K562 (cell line): ENCODE measurements around the gene RGMA. TPM values are rescaled to one million over a fixed set of nuclear protein-coding genes. Genes with fewer than 3 reads are reported as not detected.

Experiments
- ATAC-seq: fragments of 200-7000 bp; cut with Tn5 transposase; 3 replicates; pipeline ENCODE4 v1.9.1; 2020; ENCODE audit warnings: moderate library complexity
- BruUV-seq: library from RNA; stranded (reverse); fragments of 400-500 nt; replicated peaks from 2 replicates; lab custom pipeline; 2021; lab: Mats Ljungman, UMichigan
- CTCF ChIA-PET: fragments of 300-600 bp; formaldehyde crosslinking; extraction: SDS; loops from one replicate; lab custom pipeline; 2021; ENCODE audit warnings: low intra/inter-chr PET ratio; lab: Yijun Ruan, JAX
- POLR2A ChIA-PET: fragments of 300-600, 350-650 bp; sonication (Branson Sonifier 250); formaldehyde crosslinking; extraction: SDS; loops from one replicate; lab custom pipeline; 2021; ENCODE audit warnings: antibody characterized with exemption, inconsistent platforms; lab: Yijun Ruan, JAX
- DNase-seq, 4 experiments: peaks; one replicate each; pipeline versions ENCODE4 v3.0.0 to v3.0.0-alpha.2; 2011 to 2018; ENCODE audit warnings: low spot score in 3 of 4, mixed read lengths in 3 of 4; ENCODE audit errors: extremely low read depth in 1 of 4
- FAIRE-seq: peaks from 2 replicates; lab custom pipeline; 2011; peaks lifted over from hg19 to GRCh38; lab: Jason Lieb, UNC
- H2AFZ ChIP-seq: 2 replicates; pipeline ENCODE4 v1.6.0; 2011; ENCODE audit warnings: low read depth, low read length, control low read depth, inconsistent platforms
- H3K27ac ChIP-seq: fragments of 200-600 bp; 3 replicates; pipeline ENCODE4 v1.8.0; 2011; ENCODE audit warnings: low read depth, mild to moderate bottlenecking, control low read depth, inconsistent platforms, low read length, moderate library complexity, mixed read lengths; ENCODE audit errors: extremely low read depth
- H3K27me3 ChIP-seq, 2 experiments: fragments of 300-600 bp in 1 of 2; 2 replicates in 1 of 2; 3 replicates in 1 of 2; pipeline versions ENCODE4 v1.6.0 to v1.8.0; 2011; ENCODE audit warnings: inconsistent platforms in 2 of 2, low read length in 2 of 2, mild to moderate bottlenecking in 1 of 2, mixed read lengths in 1 of 2, moderate library complexity in 1 of 2; ENCODE audit not compliant: control insufficient read depth in 2 of 2, insufficient read depth in 2 of 2
- H3K36me3 ChIP-seq: fragments of 300-600 bp; 3 replicates; pipeline ENCODE4 v1.8.0; 2011; ENCODE audit warnings: mild to moderate bottlenecking, low read length, inconsistent platforms; ENCODE audit not compliant: control insufficient read depth, insufficient read depth
- H3K4me1 ChIP-seq, 2 experiments: fragments of 200-600 bp in 1 of 2; replicated peaks in 1 of 2; 2 replicates in 1 of 2; 3 replicates in 1 of 2; pipeline versions ENCODE4 v1.5.1 to v1.8.0; 2011; ENCODE audit warnings: inconsistent platforms in 2 of 2, low read length in 2 of 2, mild to moderate bottlenecking in 1 of 2, mixed read lengths in 1 of 2, moderate library complexity in 1 of 2; ENCODE audit not compliant: control insufficient read depth in 2 of 2, insufficient read depth in 2 of 2
- H3K4me2 ChIP-seq: 2 replicates; pipeline ENCODE4 v1.6.1; 2011; ENCODE audit warnings: low read length, control low read depth, inconsistent platforms, mixed read lengths; ENCODE audit not compliant: insufficient read depth
- H3K4me3 ChIP-seq: fragments of 200-600 bp; sonication (generic), shearing (Covaris generic); 2 replicates; pipeline ENCODE4 v1.5.1; 2016; ENCODE audit warnings: control low read depth, inconsistent platforms
- H3K79me2 ChIP-seq: fragments of 200-600 bp; 3 replicates; pipeline ENCODE4 v1.8.0; 2011; ENCODE audit warnings: low read length, inconsistent platforms; ENCODE audit not compliant: control insufficient read depth, insufficient read depth
- H3K9ac ChIP-seq, 2 experiments: 2 replicates each; pipeline versions ENCODE4 v1.6.0 to v1.6.1; 2011; ENCODE audit warnings: low read depth in 2 of 2, low read length in 2 of 2, control low read depth in 1 of 2, inconsistent platforms in 1 of 2, mild to moderate bottlenecking in 1 of 2, mixed read lengths in 1 of 2; ENCODE audit not compliant: insufficient read depth in 1 of 2
- H3K9me1 ChIP-seq: one replicate; pipeline ENCODE4 v1.6.0; 2011; ENCODE audit warnings: inconsistent platforms, mild to moderate bottlenecking, low read length, moderate library complexity; ENCODE audit not compliant: control insufficient read depth, insufficient read depth
- H3K9me3 ChIP-seq: replicated peaks from 2 replicates; pipeline ENCODE4 v1.5.1; 2011; ENCODE audit warnings: low read depth, low read length, inconsistent platforms; ENCODE audit not compliant: control insufficient read depth, insufficient read depth
- H4K20me1 ChIP-seq: replicated peaks from 2 replicates; pipeline ENCODE4 v1.6.1; 2011; ENCODE audit warnings: low read length, inconsistent platforms, mixed read lengths; ENCODE audit not compliant: control insufficient read depth, insufficient read depth
- KDM2B ChIP-seq: fragments of 250-450 bp; sonication (Bioruptor Pico); IDR thresholded peaks from 2 replicates; pipeline ENCODE4 v1.8.0; 2021; ENCODE audit warnings: mild to moderate bottlenecking, moderate library complexity
- PCBP1 ChIP-seq: fragments of 200-400 bp; formaldehyde crosslinking; IDR thresholded peaks from 2 replicates; pipeline ENCODE4 v1.6.1; 2018; ENCODE audit warnings: mild to moderate bottlenecking, low read depth, low read length; ENCODE audit not compliant: poor library complexity, severe bottlenecking
- RREB1 ChIP-seq: fragments of 250-450 bp; sonication (Bioruptor Pico); IDR thresholded peaks from 2 replicates; pipeline ENCODE4 v1.4.0; 2020
- SAP30 ChIP-seq: fragments of 200-600 bp; sonication (generic); IDR thresholded peaks from 2 replicates; pipeline ENCODE4 v1.6.1; 2012; ENCODE audit warnings: borderline replicate concordance, low read depth, mild to moderate bottlenecking, moderate library complexity, low read length, control low read depth, inconsistent platforms; ENCODE audit not compliant: insufficient read depth, poor library complexity, severe bottlenecking
- SMARCB1 ChIP-seq: IDR thresholded peaks from 2 replicates; pipeline ENCODE4 v1.6.1; 2011; ENCODE audit warnings: improper control_type of control experiment, low read depth; ENCODE audit not compliant: insufficient read length
- ZBTB8A ChIP-seq: fragments of 450-650 bp; IDR thresholded peaks from 2 replicates; pipeline ENCODE4 v1.6.1; 2018; ENCODE audit warnings: mild to moderate bottlenecking, moderate library complexity; ENCODE audit not compliant: partially characterized antibody
- WGBS: fragments of 100-300 bp; shearing (Covaris generic); methylation state at CpG from one replicate; pipeline ENCODE4 v1.1.6; 2016; ENCODE audit warnings: low coverage, mixed read lengths; ENCODE audit not compliant: insufficient coverage; ENCODE audit errors: missing lambda C conversion rate; 5-methylcytosine and 5-hydroxymethylcytosine counted together
- in situ Hi-C: fragments of 300-500 bp; cut with MboI; formaldehyde crosslinking; loops from 4 replicates; pipeline ENCODE4 v1.15.0; 2018; ENCODE audit warnings: inconsistent platforms, mixed read lengths
- intact Hi-C: fragments of 100-400 bp; cut with micrococcal nuclease; formaldehyde crosslinking; loops from 2 replicates; pipeline ENCODE4 v1.14.2; 2022
- polyA plus RNA-seq, 8 experiments: library from polyadenylated mRNA; depleted of rRNA in 4 of 8; stranded (reverse) in 5 of 8; unstranded in 3 of 8; fragments of >200 nt; fragmentation: Nextera tagmentation in 2 of 8; fragmentation: Illumina TruSeq in 1 of 8; extraction: Ambion mirVana in 2 of 8; extraction: Trizol in 1 of 8; gene quantifications; 2 replicates each; pipeline versions ENCODE4 v1.2.1 to v1.2.3, GENCODE V29; 2011 to 2014; ENCODE audit warnings: inconsistent platforms in 1 of 8, missing spikeins in 1 of 8
- total RNA-seq, 7 experiments: library from RNA; depleted of rRNA in 6 of 7; stranded (reverse); fragments of >200 nt in 6 of 7; fragmentation: Illumina TruSeq in 2 of 7; extraction: Trizol in 2 of 7; gene quantifications; 2 replicates each; pipeline versions ENCODE4 v1.2.1 to v1.2.3, GENCODE V29; 2011 to 2021; ENCODE audit warnings: low replicate concordance in 1 of 7
- TF ChIP-seq, protein P1 (sequence below): fragments of 450-650 bp; formaldehyde crosslinking; IDR thresholded peaks from 2 replicates; pipeline ENCODE4 v1.4.0; 2020; ENCODE audit warnings: mild to moderate bottlenecking

The RGMA gene
- total and polyA plus RNA-seq, 9 of the 15 experiments (the other 6 are each of a cell fraction or from before 2014, with no cell fraction given), result 0.03 to 0.05 (median 0.03) TPM; not detected in 6

- no peak for TF ChIP-seq RREB1
Measured at GRCh38 chr15:93030430-93031102, 58.4 kb downstream of the RGMA start (continued).

GRCh38 chr15:93029836-93030429, 59.1 kb downstream of the RGMA start:
- peak; percentile 2; the same call in 1 of the 3 replicates for ATAC-seq

More at GRCh38 chr15:93029836-93030429, 59.1 kb downstream of the RGMA start:
- Histone ChIP-seq H3K4me2 (no peak overlapping the region), H2AFZ (no peak overlapping the region), H4K20me1 (peaks cover 16% of the 10 kb centered on the region), H3K27me3 (no peaks in the 10 kb centered on the region), H3K27ac (no peak overlapping the region), H3K9me3 (no peaks in the 10 kb centered on the region), H3K4me1 (peaks cover 0 to 20% of the 10 kb centered on the region in 2 experiments; a peak in 2 of 5 replicates), H3K36me3 (peaks cover 30% of the 10 kb centered on the region; the same call in 2 of the 3 replicates), H3K4me3 (no peak overlapping the region), H3K9ac (peak overlapping the region in 1 of 2 experiments; percentile 74; a peak in 1 of 4 replicates), H3K79me2 (no peaks in the 10 kb centered on the region), H3K9me1 (no peaks in the 10 kb centered on the region)
- no TSS peak for BruUV-seq
- ChIA-PET CTCF (interaction anchor here (1.5 to 3.3 kb wide), 2 partner anchors 1090 to 1294 kb away, joined by 7 to 24 read pairs; no protein-coding TSS in a partner anchor), POLR2A (interaction anchor here (0.6 to 1.9 kb wide), 5 partner anchors 8 to 263 kb away, joined by 3 to 6 read pairs (median 3); no protein-coding TSS in a partner anchor)
- TF ChIP-seq, protein P1, sequence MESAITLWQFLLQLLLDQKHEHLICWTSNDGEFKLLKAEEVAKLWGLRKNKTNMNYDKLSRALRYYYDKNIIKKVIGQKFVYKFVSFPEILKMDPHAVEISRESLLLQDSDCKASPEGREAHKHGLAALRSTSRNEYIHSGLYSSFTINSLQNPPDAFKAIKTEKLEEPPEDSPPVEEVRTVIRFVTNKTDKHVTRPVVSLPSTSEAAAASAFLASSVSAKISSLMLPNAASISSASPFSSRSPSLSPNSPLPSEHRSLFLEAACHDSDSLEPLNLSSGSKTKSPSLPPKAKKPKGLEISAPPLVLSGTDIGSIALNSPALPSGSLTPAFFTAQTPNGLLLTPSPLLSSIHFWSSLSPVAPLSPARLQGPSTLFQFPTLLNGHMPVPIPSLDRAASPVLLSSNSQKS (CRISPR knock-in tag), result no peak
- no peak for TF ChIP-seq KDM2B (CRISPR knock-in tag)
- no peak for TF ChIP-seq SMARCB1
- no peak for TF ChIP-seq PCBP1
- TF ChIP-seq ZBTB8A, result no peak
- no peak for TF ChIP-seq SAP30
- FAIRE-seq (no peak), DNase-seq (no peak)
- intact Hi-C loops (loop anchor here (2.0 to 10.0 kb wide), 2 partner anchors 235 to 1295 kb away; no protein-coding TSS in a partner anchor), in situ Hi-C loops (loop anchor here (25.0 kb wide), 1 partner anchor 1282 kb away; no protein-coding TSS in a partner anchor)
- WGBS, result 32% methylated on average over 10 of the region's 12 CpGs
